Measurements from ENCODE around the gene BMP3. TPM values are rescaled to one million over a fixed set of nuclear protein-coding genes. Genes with fewer than 3 reads are reported as not detected.
"Not testable (repeated sequence)": the region's sequence is repeated elsewhere in the genome, so short reads cannot be mapped to it uniquely, and the experiment has no call there.

BMP3 gene
- not detected for total RNA-seq

- ChIA-PET POLR2A (no interaction called here), CTCF (no interaction called here)
Observed at GRCh38 chr4:81030061-81030980, at the start of gene BMP3. BMP3 (plus strand) TSS chr4:81030708; CDS start chr4:81031285, 577 bp downstream.

GRCh38 chr4:80986011-80986410, 44.5 kb upstream of the BMP3 start:
- POLR2A ChIA-PET = no interaction called here
- CTCF ChIA-PET = no interaction called here

- CTCF ChIA-PET = interaction anchor here (0.6 to 1.4 kb wide), 3 partner anchors 57 to 626 kb away, joined by 3 to 4 read pairs (median 3); no protein-coding TSS in a partner anchor
Observed at GRCh38 chr4:80989921-80990544, 40.5 kb upstream of the BMP3 start.

GRCh38 chr4:80990851-80991250, 39.7 kb upstream of the BMP3 start:
- ChIA-PET POLR2A (no interaction called here), CTCF (interaction anchor here (0.6 to 1.4 kb wide), 3 partner anchors 56 to 627 kb away, joined by 3 to 4 read pairs (median 3); no protein-coding TSS in a partner anchor)

More at GRCh38 chr4:80989921-80990544, 40.5 kb upstream of the BMP3 start:
- POLR2A ChIA-PET = no interaction called here

- POLR2A ChIA-PET = no interaction called here
- CTCF ChIA-PET = no interaction called here
Observed at GRCh38 chr4:80999943-81000342, 30.6 kb upstream of the BMP3 start.

- ChIA-PET POLR2A (no interaction called here), CTCF (no interaction called here)
Observed at GRCh38 chr4:81003597-81004111, 26.9 kb upstream of the BMP3 start.

- CTCF ChIA-PET = no interaction called here
- POLR2A ChIA-PET = no interaction called here
Observed at GRCh38 chr4:81007417-81007816, 23.1 kb upstream of the BMP3 start.

GRCh38 chr4:81016566-81016965, 13.9 kb upstream of the BMP3 start:
- CTCF ChIA-PET, POLR2A ChIA-PET: not testable (repeated sequence)

GRCh38 chr4:81019006-81019405, 11.5 kb upstream of the BMP3 start:
- POLR2A ChIA-PET = no interaction called here
- CTCF ChIA-PET = no interaction called here

- POLR2A ChIA-PET = no interaction called here
- CTCF ChIA-PET = no interaction called here
Observed at GRCh38 chr4:81021142-81021944, 9.2 kb upstream of the BMP3 start.

GRCh38 chr4:81021981-81022380, 8.5 kb upstream of the BMP3 start:
- ChIA-PET POLR2A (no interaction called here), CTCF (no interaction called here)

GRCh38 chr4:81023484-81023883, 7.0 kb upstream of the BMP3 start:
- CTCF ChIA-PET = no interaction called here
- POLR2A ChIA-PET = no interaction called here

GRCh38 chr4:81030981-81031791, 678 bp downstream of the BMP3 start:
- POLR2A ChIA-PET = no interaction called here
- CTCF ChIA-PET = no interaction called here

- ChIA-PET POLR2A (no interaction called here), CTCF (no interaction called here)
Observed at GRCh38 chr4:81031796-81032551, 1.5 kb downstream of the BMP3 start.

GRCh38 chr4:81032771-81033684, 2.5 kb downstream of the BMP3 start:
- CTCF ChIA-PET = no interaction called here

GRCh38 chr4:81038636-81039350, 8.3 kb downstream of the BMP3 start:
- ChIA-PET CTCF (no interaction called here), POLR2A (no interaction called here)

More at GRCh38 chr4:81032771-81033684, 2.5 kb downstream of the BMP3 start:
- POLR2A ChIA-PET = no interaction called here

- ChIA-PET POLR2A (no interaction called here), CTCF (interaction anchor here (1.0 kb wide), 1 partner anchor 673 kb away, joined by 3 read pairs; no protein-coding TSS in a partner anchor)
Observed at GRCh38 chr4:81039351-81039972, 9.0 kb downstream of the BMP3 start.

All from activated CD8-positive, alpha-beta memory T cell treated with anti-CD3 and anti-CD28 coated beads for 36 hours (primary cell).